ENCODE data around the gene EXOC3.

DNA sequence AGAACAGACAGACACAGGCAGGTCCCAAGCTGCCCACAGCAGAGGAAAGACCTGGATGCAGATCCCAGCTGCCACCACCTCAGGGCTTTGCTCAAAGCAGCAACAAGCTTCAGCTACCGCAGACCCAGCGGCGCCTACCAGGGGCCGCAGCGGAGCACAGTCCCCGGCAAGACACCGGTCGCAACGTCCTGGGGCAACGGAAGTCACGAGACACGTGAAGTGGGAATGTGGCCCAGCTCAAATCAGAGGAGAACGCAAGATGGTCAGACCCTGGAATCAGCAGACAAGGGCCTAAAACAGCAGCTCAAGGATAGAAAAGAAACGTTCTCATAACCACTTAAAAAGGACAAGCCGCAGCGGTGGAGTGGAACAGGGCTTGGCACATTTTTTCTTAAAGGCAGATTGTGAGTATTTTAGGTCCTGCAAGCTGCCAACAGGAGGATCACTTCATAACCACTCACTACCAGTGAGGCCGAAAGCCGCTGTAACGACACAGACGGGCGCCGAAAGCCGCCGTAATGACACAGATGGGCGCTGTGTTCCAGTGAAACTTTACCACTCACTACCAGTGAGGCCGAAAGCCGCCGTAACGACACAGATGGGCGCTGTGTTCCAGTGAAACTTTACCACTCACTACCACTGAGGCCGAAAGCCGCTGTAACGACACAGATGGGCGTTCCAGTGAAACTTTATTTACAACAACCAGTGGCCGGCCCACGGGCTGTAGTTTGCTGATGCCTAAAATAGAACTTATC, 59.5 kb downstream of the EXOC3 start:
- TF ChIP-seq, protein P1, sequence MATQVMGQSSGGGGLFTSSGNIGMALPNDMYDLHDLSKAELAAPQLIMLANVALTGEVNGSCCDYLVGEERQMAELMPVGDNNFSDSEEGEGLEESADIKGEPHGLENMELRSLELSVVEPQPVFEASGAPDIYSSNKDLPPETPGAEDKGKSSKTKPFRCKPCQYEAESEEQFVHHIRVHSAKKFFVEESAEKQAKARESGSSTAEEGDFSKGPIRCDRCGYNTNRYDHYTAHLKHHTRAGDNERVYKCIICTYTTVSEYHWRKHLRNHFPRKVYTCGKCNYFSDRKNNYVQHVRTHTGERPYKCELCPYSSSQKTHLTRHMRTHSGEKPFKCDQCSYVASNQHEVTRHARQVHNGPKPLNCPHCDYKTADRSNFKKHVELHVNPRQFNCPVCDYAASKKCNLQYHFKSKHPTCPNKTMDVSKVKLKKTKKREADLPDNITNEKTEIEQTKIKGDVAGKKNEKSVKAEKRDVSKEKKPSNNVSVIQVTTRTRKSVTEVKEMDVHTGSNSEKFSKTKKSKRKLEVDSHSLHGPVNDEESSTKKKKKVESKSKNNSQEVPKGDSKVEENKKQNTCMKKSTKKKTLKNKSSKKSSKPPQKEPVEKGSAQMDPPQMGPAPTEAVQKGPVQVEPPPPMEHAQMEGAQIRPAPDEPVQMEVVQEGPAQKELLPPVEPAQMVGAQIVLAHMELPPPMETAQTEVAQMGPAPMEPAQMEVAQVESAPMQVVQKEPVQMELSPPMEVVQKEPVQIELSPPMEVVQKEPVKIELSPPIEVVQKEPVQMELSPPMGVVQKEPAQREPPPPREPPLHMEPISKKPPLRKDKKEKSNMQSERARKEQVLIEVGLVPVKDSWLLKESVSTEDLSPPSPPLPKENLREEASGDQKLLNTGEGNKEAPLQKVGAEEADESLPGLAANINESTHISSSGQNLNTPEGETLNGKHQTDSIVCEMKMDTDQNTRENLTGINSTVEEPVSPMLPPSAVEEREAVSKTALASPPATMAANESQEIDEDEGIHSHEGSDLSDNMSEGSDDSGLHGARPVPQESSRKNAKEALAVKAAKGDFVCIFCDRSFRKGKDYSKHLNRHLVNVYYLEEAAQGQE (IDR thresholded peaks at IDR 0.05; ENCODE audit: low read depth, low read length), result no peak
- TF ChIP-seq, protein P2, sequence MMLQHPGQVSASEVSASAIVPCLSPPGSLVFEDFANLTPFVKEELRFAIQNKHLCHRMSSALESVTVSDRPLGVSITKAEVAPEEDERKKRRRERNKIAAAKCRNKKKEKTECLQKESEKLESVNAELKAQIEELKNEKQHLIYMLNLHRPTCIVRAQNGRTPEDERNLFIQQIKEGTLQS (IDR thresholded peaks at IDR 0.05; ENCODE audit: borderline replicate concordance, extremely low read depth, low read depth, low read length), result no peak
- no peak for TF ChIP-seq POLR2A (IDR thresholded peaks at IDR 0.05; ENCODE audit: low read depth, low read length)
- TF ChIP-seq SIX5 (IDR thresholded peaks at IDR 0.05; ENCODE audit: low read depth, low read length, severe bottlenecking), result no peak
- TF ChIP-seq, protein P3, sequence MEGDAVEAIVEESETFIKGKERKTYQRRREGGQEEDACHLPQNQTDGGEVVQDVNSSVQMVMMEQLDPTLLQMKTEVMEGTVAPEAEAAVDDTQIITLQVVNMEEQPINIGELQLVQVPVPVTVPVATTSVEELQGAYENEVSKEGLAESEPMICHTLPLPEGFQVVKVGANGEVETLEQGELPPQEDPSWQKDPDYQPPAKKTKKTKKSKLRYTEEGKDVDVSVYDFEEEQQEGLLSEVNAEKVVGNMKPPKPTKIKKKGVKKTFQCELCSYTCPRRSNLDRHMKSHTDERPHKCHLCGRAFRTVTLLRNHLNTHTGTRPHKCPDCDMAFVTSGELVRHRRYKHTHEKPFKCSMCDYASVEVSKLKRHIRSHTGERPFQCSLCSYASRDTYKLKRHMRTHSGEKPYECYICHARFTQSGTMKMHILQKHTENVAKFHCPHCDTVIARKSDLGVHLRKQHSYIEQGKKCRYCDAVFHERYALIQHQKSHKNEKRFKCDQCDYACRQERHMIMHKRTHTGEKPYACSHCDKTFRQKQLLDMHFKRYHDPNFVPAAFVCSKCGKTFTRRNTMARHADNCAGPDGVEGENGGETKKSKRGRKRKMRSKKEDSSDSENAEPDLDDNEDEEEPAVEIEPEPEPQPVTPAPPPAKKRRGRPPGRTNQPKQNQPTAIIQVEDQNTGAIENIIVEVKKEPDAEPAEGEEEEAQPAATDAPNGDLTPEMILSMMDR (IDR thresholded peaks at IDR 0.05 in 2 of 3, conservative IDR thresholded peaks at IDR 0.05 in 1 of 3; ENCODE audit: control insufficient read depth in 2 of 3, extremely low read depth in 1 of 3, insufficient read depth in 1 of 3, low read depth in 3 of 3, low read length in 3 of 3), result no peak
- TF ChIP-seq SREBF2 (IDR thresholded peaks at IDR 0.05; ENCODE audit: low read length), result no peak
- TF ChIP-seq NFYB (IDR thresholded peaks at IDR 0.05; ENCODE audit: insufficient read depth, low read depth, low read length), result no peak
- TF ChIP-seq, protein P4, sequence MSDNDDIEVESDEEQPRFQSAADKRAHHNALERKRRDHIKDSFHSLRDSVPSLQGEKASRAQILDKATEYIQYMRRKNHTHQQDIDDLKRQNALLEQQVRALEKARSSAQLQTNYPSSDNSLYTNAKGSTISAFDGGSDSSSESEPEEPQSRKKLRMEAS (IDR thresholded peaks at IDR 0.05; ENCODE audit: low read depth, low read length), result no peak
- TF ChIP-seq TAF1 (IDR thresholded peaks at IDR 0.05; ENCODE audit: borderline replicate concordance, low read depth, low read length), result no peak
- no peak for TF ChIP-seq MTA3 (IDR thresholded peaks at IDR 0.05; ENCODE audit: borderline replicate concordance, low read length)
- TF ChIP-seq EGR1 (IDR thresholded peaks at IDR 0.05; ENCODE audit: borderline replicate concordance in 1 of 2, low read depth in 2 of 2, low read length in 2 of 2), result no peak
- TF ChIP-seq MTA2 (IDR thresholded peaks at IDR 0.05; ENCODE audit: low read depth), result no peak
